HG02885 (cell line): ENCODE data around the gene ST7.
"Not testable (repeated sequence)": the region's sequence is repeated elsewhere in the genome, so short reads cannot be mapped to it uniquely, and the experiment has no call there.

Experiments
- ATAC-seq: cut with Tn5 transposase; IDR thresholded peaks from one replicate; pipeline ENCODE4 v1.9.1; 2021; ENCODE audit warnings: mild to moderate bottlenecking; ENCODE audit not compliant: unreplicated experiment, poor library complexity

ST7 gene

DNA sequence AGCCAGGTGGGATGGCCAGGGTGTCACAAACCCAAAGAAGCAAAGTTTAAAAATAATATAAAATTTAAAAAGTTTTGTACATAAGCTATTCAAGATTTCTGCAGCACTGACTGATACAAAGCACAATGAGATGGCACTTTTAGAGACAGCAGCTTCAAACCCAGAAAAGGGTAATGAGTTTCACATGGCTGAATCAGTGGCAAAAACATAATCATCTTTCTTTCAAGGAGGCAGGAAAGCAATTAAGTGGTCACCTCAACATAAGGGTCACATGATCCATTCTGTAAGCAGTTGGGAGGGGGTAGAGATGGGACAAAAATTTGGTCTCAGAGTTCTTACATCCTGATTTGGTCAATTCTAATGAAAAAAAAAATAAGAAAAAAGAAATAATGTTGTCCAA, 17.9 kb downstream of the ST7 start:
- not testable (repeated sequence) for ATAC-seq

GRCh38 chr7:116971869-116972268, 18.6 kb downstream of the ST7 start:
- no peak for ATAC-seq

GRCh38 chr7:116975024-116975423, 21.7 kb downstream of the ST7 start:
- not testable (repeated sequence) for ATAC-seq

DNA sequence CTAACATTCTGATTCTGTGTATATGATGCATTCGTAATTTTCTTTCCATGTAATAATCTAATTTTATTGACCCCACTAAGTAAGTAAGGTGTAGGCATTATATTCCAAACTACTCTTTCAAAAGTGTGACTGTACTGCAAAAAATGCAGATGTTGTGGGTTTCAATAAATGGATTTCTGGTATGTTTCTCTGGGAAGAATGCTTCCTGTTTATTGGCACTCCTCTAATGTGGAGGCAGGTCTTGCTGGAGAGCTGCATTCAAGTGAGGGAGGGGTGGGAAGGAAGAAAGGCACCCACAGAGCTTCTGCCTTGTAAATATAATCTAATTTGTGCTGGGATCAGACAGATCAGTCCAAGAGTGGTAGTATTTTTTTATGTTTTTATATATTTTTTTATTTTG, 23.9 kb downstream of the ST7 start:
- ATAC-seq = no peak

DNA sequence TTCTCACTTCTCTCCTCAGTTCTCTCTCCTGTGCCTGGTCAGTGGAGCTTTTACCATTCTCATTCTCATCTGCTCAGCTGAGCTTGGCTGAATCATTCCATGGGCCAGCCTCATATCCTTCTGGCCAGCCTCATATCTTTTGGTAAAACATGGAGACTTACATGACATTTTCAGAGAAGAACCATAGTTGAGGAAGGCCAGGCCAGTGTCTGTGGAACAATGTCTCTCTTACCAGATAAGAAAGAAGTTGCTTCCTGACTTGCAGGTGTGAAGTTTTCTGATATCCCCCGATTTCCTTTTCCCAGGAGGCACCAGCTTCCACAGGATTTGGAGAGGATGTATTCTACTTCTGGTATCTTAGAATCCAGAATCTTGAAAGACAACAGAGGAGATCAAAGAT, 24.7 kb downstream of the ST7 start:
- ATAC-seq = no peak

DNA sequence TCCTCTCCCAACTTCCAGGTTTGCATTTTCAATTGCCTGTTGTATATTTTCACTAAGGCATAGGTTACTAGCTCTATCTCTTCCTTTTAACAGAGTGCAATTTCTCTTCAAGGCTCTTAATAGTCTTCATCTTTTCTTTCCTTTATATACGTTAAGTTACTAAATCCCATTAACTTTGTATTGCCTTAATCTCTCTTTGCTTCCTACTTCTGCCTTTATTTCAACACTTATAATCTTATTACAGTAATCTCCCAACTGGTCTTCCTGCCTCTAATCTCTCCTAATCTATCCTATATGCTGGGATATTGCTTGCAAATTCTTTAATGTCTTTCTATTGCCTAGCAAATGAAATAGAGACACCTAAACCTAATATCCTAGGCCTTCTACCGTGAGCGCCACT, 26.1 kb downstream of the ST7 start:
- ATAC-seq = no peak

DNA sequence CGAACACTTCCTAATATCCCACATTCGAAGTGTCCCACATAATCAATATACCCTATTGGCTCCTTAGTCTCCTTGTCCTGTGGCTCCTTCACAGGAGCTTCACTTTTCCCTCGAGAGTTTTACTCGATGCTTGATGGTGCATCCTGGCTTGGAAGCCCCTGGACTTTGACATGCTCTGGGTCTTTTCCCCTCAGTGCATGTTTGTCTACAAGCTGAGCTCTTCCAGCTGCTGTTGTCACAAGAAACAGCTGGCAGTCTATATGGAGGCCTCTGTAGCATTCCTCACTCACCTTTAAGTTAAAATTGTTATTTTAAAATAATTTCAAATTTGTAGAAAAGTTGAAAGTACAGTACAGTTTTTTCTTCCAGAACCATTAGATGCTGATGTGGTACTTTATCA, 27.1 kb downstream of the ST7 start:
- no peak for ATAC-seq

- ATAC-seq = no peak
These were observed 28.6 kb downstream of the ST7 start for GRCh38 chr7:116981939-116982338.

- ATAC-seq = peak; percentile 22
These were observed 31.2 kb downstream of the ST7 start for GRCh38 chr7:116984511-116984910.

GRCh38 chr7:116984917-116985316, 31.6 kb downstream of the ST7 start:
- peak; percentile 65 for ATAC-seq

- ATAC-seq = no peak
These were observed 32.3 kb downstream of the ST7 start for GRCh38 chr7:116985575-116985974.

DNA sequence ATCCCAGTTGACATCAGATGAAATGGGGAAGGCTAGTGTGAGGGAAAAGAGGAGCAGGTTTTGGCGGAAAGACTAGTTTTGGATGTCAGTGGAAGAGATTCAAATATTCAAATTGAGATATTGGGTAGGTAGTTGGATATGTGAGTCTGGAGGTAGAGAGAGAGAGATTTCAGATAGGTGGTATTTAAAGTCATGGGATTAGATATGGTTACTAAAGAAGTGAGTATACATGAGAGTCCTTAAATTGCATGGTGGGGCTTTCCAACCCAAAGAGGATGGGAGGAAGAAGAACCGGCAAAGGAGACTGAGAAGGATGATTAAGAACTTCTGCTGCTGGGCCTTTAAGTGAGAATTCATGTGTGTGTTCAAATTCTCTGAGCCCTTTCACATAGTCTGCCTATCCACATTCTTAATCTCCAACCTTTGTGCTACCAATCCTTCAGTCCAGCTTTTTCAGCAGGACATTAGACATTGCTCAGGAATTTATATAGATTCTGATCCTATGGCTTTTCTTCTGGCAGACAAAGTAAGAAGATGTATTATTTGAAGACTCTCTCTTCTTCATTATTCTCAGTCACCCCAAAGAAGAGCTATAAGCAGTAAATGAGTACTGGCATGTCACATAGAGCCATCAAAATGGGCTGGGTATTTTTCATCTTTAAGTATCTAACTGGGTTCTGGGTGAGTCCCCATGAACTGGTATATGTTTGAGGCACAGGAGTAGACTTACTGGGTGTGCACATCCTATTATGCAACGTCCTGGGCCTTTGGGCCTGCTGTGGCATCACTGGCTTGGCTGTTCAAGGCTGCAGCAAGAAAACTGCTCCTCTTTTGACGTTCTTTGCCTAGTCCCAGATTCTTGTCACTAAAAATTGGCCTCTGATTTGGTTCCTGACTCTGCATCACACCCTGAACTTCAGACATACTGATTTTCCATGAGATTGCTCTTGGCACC, 33.6 kb downstream of the ST7 start:
- ATAC-seq = no peak

DNA sequence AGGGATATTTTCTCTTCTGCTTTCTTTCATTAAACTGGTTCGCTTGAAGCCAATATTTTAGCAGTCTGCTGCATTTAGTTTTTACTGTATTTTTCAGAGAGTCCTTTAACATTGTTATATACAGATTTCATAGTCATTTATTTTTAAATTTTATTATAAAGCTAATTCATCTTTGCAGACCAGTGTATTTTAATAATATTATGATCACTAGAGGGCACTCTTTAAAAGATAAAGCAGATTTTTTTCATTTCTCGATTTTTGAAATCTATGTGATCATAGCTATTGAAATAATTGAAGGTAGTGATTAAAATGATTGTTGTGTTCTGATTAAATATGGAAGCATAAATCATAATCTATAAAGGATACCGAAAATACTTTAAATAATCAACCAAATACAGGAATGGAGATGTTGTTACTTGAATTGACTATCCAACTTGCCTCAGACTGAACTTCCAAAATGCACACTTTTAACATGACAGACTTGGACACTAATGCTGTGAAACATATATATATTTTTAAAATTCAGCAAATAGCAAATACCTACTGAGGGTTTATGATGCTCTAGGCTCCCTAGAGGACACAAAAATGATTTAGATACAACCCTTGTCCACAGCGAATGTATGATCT, 35.2 kb downstream of the ST7 start:
- no peak for ATAC-seq

GRCh38 chr7:116990056-116990455, 36.8 kb downstream of the ST7 start:
- ATAC-seq = no peak

- no peak for ATAC-seq
These were observed 37.9 kb downstream of the ST7 start for GRCh38 chr7:116991233-116991632.

DNA sequence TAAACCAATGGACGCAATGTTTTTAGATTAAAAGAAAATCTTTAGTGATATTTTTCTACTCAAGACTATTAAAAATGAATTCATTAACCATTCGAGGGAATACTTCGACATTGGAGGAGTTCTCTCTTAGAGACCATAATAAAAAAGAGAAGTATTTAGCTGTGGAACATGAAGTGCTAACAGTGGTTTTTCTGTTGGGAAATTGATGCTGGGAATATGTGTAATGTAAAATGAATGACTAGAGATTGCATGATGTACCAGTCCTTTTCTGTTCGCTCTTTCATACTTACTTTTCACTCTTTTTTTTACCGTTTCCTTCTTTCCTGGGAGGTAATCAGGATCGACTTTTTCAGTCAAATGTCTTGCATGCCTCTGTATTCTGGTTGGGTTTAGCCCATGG, 41.3 kb downstream of the ST7 start:
- no peak for ATAC-seq

GRCh38 chr7:116997972-116998371, 44.7 kb downstream of the ST7 start:
- ATAC-seq = no peak

GRCh38 chr7:116998567-116999175, 45.4 kb downstream of the ST7 start:
- ATAC-seq = no peak

- no peak for ATAC-seq
These were observed 46.0 kb downstream of the ST7 start for GRCh38 chr7:116999311-116999710.

GRCh38 chr7:117001283-117001682, 48.0 kb downstream of the ST7 start:
- no peak for ATAC-seq

GRCh38 chr7:117004899-117005298, 51.6 kb downstream of the ST7 start:
- no peak for ATAC-seq
